GM12878 (cell line): Measurements from ENCODE around the gene CACNA2D4. TPM values are rescaled to one million over a fixed set of nuclear protein-coding genes. Genes with fewer than 3 reads are reported as not detected.

Experiments
- ATAC-seq: fragments of 200-7000 bp; cut with Tn5 transposase; 3 replicates; pipeline ENCODE4 v1.9.1; 2020; ENCODE audit warnings: mild to moderate bottlenecking, moderate library complexity
- BruUV-seq: library from RNA; stranded (reverse); fragments of 400-500 nt; replicated peaks from 2 replicates; lab custom pipeline; 2021; lab: Mats Ljungman, UMichigan
- CTCF ChIA-PET: fragments of 300-600 bp; sonication (Branson Sonifier 250); formaldehyde crosslinking; extraction: SDS; loops from one replicate; lab custom pipeline; 2021; ENCODE audit warnings: inconsistent platforms; lab: Yijun Ruan, JAX
- POLR2A ChIA-PET: fragments of 350-600 bp; formaldehyde crosslinking; extraction: SDS; loops from one replicate; lab custom pipeline; 2021; ENCODE audit warnings: inconsistent platforms; lab: Charles Lee
- RAD21 ChIA-PET: fragments of 300-600 bp; sonication (Branson Sonifier 250); formaldehyde crosslinking; loops from one replicate; lab custom pipeline; 2023; ENCODE audit warnings: antibody characterized with exemption; ENCODE audit not compliant: unreplicated experiment; lab: Charles Lee
- SMC1A ChIA-PET: fragments of 300-600 bp; sonication (Branson Sonifier 250); formaldehyde crosslinking; loops from one replicate; lab custom pipeline; 2023; ENCODE audit not compliant: unreplicated experiment, uncharacterized antibody; lab: Charles Lee
- DNase-seq: peaks from one replicate; pipeline ENCODE4 v3.0.0-alpha.2; 2011; ENCODE audit warnings: low read depth, low spot score
- FAIRE-seq: peaks from 3 replicates; lab custom pipeline; 2011; peaks lifted over from hg19 to GRCh38; lab: Jason Lieb, UNC
- H2AFZ ChIP-seq: 2 replicates; pipeline ENCODE4 v1.6.0; 2011; ENCODE audit warnings: low read depth, low read length, control low read depth; ENCODE audit not compliant: control insufficient read depth
- H3K27ac ChIP-seq: 2 replicates; pipeline ENCODE4 v1.5.1; 2011; ENCODE audit warnings: control low read depth; ENCODE audit not compliant: control insufficient read depth, insufficient read depth
- H3K27me3 ChIP-seq, 2 experiments: replicated peaks in 1 of 2; 2 replicates each; pipeline versions ENCODE4 v1.6.0 to v1.6.1; 2011; ENCODE audit warnings: low read length in 1 of 2; ENCODE audit not compliant: control insufficient read depth in 2 of 2, insufficient read depth in 2 of 2
- H3K36me3 ChIP-seq, 2 experiments: 2 replicates each; pipeline ENCODE4 v1.5.1; 2011; ENCODE audit warnings: low read length in 1 of 2; ENCODE audit not compliant: control insufficient read depth in 2 of 2, insufficient read depth in 2 of 2
- H3K4me1 ChIP-seq: 2 replicates; pipeline ENCODE4 v1.6.1; 2011; ENCODE audit warnings: mild to moderate bottlenecking, low read length, moderate library complexity, mixed read lengths; ENCODE audit not compliant: control insufficient read depth, insufficient read depth
- H3K4me2 ChIP-seq: 2 replicates; pipeline ENCODE4 v1.6.0; 2011; ENCODE audit warnings: control low read depth; ENCODE audit not compliant: control insufficient read depth, insufficient read depth
- H3K4me3 ChIP-seq: fragments of 200-600 bp; sonication (generic); 2 replicates; pipeline ENCODE4 v1.5.1; 2016
- H3K79me2 ChIP-seq: 2 replicates; pipeline ENCODE4 v1.6.0; 2011; ENCODE audit warnings: low read length; ENCODE audit not compliant: control insufficient read depth, insufficient read depth
- H3K9ac ChIP-seq: 2 replicates; pipeline ENCODE4 v1.8.0; 2011; ENCODE audit warnings: low read length, control low read depth, mixed read lengths; ENCODE audit not compliant: control insufficient read depth, insufficient read depth
- H3K9me3 ChIP-seq: replicated peaks from 3 replicates; pipeline ENCODE4 v1.5.1; 2011; ENCODE audit warnings: mild to moderate bottlenecking, low read length; ENCODE audit not compliant: control insufficient read depth, insufficient read depth
- H4K20me1 ChIP-seq: 2 replicates; pipeline ENCODE4 v1.6.0; 2011; ENCODE audit not compliant: control insufficient read depth, insufficient read depth
- EZH2 ChIP-seq: IDR thresholded peaks from 2 replicates; pipeline ENCODE4 v1.6.1; 2012; ENCODE audit warnings: low read depth, mild to moderate bottlenecking, control low read depth, inconsistent platforms, low read length, borderline replicate concordance; ENCODE audit not compliant: control insufficient read depth
- JUND ChIP-seq: IDR thresholded peaks from 2 replicates; pipeline ENCODE4 v1.6.1; 2012; ENCODE audit warnings: low read depth, mild to moderate bottlenecking, low read length, improper control_type of control experiment, moderate library complexity
- MTA3 ChIP-seq: IDR thresholded peaks from 2 replicates; pipeline ENCODE4 v1.6.1; 2012; ENCODE audit warnings: low read length, inconsistent platforms, borderline replicate concordance
- PAX5 ChIP-seq: IDR thresholded peaks from 2 replicates; pipeline ENCODE4 v1.6.1; 2011; ENCODE audit warnings: low read depth, low read length, borderline replicate concordance
- RELA ChIP-seq: fragments of 450-650 bp; IDR thresholded peaks from 2 replicates; pipeline ENCODE4 v1.8.0; 2014; ENCODE audit warnings: borderline replicate concordance; ENCODE audit not compliant: partially characterized antibody
- RUNX3 ChIP-seq: IDR thresholded peaks from 2 replicates; pipeline ENCODE4 v1.6.1; 2012; ENCODE audit warnings: low read length, inconsistent platforms
- TCF12 ChIP-seq: IDR thresholded peaks from 2 replicates; pipeline ENCODE4 v1.6.1; 2011; ENCODE audit warnings: low read depth, mild to moderate bottlenecking, low read length
- WGBS: methylation state at CpG from one replicate; pipeline ENCODE4 v1.1.6; 2016; ENCODE audit warnings: low lambda C conversion rate; ENCODE audit not compliant: insufficient replicate concordance, insufficient coverage; ENCODE audit errors: missing lambda C conversion rate; 5-methylcytosine and 5-hydroxymethylcytosine counted together
- in situ Hi-C: fragments of 300-500 bp; cut with MboI; formaldehyde crosslinking; loops from 9 replicates; pipeline ENCODE4 v1.14.3; 2018; ENCODE audit warnings: mixed read lengths
- intact Hi-C: fragments of 100-400 bp; cut with micrococcal nuclease; formaldehyde crosslinking; loops from one replicate; pipeline ENCODE4 v1.14.2; 2022; ENCODE audit not compliant: unreplicated experiment
- polyA plus RNA-seq, 11 experiments: library from polyadenylated mRNA; depleted of rRNA in 4 of 11; unstranded in 6 of 11; stranded (reverse) in 5 of 11; fragments of >200 nt; fragmentation: Nextera tagmentation in 4 of 11; fragmentation: Illumina TruSeq in 1 of 11; extraction: Ambion mirVana in 4 of 11; extraction: Trizol in 1 of 11; gene quantifications; 1 replicate in 1 of 11; 2 replicates in 10 of 11; pipeline versions ENCODE4 v1.2.1 to v1.2.3, GENCODE V29; 2011 to 2016; ENCODE audit warnings: inconsistent platforms in 2 of 11, missing spikeins in 2 of 11, low read depth in 1 of 11
- total RNA-seq, 4 experiments: library from RNA; depleted of rRNA in 3 of 4; stranded (reverse); fragments of >200 nt in 3 of 4; fragmentation: Illumina TruSeq in 1 of 4; extraction: Trizol in 1 of 4; gene quantifications; 2 replicates each; pipeline versions ENCODE4 v1.2.1 to v1.2.3, GENCODE V29; 2013 to 2021
- TF ChIP-seq, protein P1 (sequence below): fragments of 450-650 bp; formaldehyde crosslinking; IDR thresholded peaks from 2 replicates; pipeline ENCODE4 v1.4.0; 2022; ENCODE audit warnings: mild to moderate bottlenecking, moderate library complexity
- TF ChIP-seq, protein P2 (sequence below): IDR thresholded peaks from 2 replicates; pipeline ENCODE4 v1.6.1; 2012; ENCODE audit warnings: low read depth, low read length, improper control_type of control experiment

The CACNA2D4 gene
- total and polyA plus RNA-seq, 10 of the 15 experiments (the other 5 are each of a cell fraction or from before 2014, with no cell fraction given), result 0.03 to 1.0 (median 0.65) TPM

DNA sequence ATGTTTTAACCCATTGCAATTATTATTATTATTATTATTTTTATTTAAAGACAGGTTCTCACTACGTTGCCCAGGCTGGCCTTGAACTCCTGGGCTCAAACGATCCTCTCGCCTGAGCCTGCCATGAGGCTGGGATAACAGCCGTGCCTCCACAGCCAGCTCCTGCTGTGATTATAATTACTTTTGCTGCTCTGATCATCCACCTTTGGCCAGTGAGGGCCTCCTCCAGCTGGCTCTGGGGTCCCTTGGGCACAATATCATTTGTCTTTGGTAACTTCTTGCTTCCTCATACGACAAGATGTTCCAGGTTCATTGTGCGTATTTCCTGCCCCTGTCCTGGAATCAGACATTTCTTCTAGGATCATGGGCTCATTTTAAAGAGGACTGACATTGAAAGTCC, 69.7 kb downstream of the CACNA2D4 start (continued):
- TF ChIP-seq, protein P1, sequence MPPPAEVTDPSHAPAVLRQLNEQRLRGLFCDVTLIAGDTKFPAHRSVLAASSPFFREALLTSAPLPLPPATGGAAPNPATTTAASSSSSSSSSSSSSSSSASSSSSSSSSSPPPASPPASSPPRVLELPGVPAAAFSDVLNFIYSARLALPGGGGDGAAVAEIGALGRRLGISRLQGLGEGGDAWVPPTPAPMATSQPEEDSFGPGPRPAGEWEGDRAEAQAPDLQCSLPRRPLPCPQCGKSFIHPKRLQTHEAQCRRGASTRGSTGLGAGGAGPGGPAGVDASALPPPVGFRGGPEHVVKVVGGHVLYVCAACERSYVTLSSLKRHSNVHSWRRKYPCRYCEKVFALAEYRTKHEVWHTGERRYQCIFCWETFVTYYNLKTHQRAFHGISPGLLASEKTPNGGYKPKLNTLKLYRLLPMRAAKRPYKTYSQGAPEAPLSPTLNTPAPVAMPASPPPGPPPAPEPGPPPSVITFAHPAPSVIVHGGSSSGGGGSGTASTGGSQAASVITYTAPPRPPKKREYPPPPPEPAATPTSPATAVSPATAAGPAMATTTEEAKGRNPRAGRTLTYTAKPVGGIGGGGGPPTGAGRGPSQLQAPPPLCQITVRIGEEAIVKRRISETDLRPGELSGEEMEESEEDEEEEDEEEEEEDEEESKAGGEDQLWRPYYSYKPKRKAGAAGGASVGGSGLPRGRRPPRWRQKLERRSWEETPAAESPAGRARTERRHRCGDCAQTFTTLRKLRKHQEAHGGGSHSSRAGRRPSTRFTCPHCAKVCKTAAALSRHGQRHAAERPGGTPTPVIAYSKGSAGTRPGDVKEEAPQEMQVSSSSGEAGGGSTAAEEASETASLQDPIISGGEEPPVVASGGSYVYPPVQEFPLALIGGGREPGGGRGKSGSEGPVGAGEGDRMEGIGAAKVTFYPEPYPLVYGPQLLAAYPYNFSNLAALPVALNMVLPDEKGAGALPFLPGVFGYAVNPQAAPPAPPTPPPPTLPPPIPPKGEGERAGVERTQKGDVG (CRISPR knock-in tag), result no peak
- TF ChIP-seq PAX5 (no peak), JUND (no peak), RUNX3 (no peak), MTA3 (no peak), TCF12 (no peak), EZH2 (no peak)
- TF ChIP-seq, protein P2, sequence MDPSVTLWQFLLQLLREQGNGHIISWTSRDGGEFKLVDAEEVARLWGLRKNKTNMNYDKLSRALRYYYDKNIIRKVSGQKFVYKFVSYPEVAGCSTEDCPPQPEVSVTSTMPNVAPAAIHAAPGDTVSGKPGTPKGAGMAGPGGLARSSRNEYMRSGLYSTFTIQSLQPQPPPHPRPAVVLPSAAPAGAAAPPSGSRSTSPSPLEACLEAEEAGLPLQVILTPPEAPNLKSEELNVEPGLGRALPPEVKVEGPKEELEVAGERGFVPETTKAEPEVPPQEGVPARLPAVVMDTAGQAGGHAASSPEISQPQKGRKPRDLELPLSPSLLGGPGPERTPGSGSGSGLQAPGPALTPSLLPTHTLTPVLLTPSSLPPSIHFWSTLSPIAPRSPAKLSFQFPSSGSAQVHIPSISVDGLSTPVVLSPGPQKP, result no peak

DNA sequence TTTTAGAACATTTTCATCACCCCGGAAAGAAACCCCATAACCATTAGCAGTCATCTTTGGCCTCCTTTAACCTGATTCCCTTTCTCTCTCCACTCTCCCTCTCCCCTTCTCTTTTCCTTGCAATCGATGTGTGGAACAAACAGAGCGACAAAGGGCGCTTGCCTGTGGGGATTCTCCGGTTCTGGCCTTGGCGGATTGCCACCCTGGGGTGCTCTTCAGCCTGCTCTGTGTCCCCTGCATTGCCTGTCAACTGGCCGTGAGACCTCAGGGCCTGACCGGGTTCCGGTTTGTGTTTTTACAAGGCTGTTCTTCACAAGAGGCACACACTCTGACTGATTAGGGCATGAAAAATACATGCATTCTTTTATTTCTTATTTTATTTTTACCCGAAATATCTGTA, 70.3 kb downstream of the CACNA2D4 start:
- CTCF ChIA-PET, result no interaction called here
- Histone ChIP-seq H2AFZ (no peak overlapping the region), H3K36me3 (no peaks in the 10 kb centered on the region), H4K20me1 (no peaks in the 10 kb centered on the region), H3K4me2 (no peak overlapping the region), H3K79me2 (no peaks in the 10 kb centered on the region), H3K9ac (no peak overlapping the region)
- RAD21 ChIA-PET, result no interaction called here
- intact Hi-C loops, result no loop called here
- POLR2A ChIA-PET, result no interaction called here
- no peak for TF ChIP-seq RELA
- TF ChIP-seq, all 136 proteins: peak for 0
- no peaks in the 10 kb centered on the region for H3K4me1 ChIP-seq
- no peaks in the 10 kb centered on the region for H3K9me3 ChIP-seq
- no TSS peak for BruUV-seq
- no peak for ATAC-seq
- H3K4me3 ChIP-seq, result no peak overlapping the region
- SMC1A ChIA-PET, result no interaction called here
- DNase-seq, result no peak
- 55% methylated on average over 10 of the region's 10 CpGs for WGBS
- H3K27me3 ChIP-seq, result peaks cover 4% of the 10 kb centered on the region in 2 experiments
- in situ Hi-C loops, result no loop called here
- no peak overlapping the region for H3K27ac ChIP-seq
- FAIRE-seq, result no peak
